GM12878 (cell line): ENCODE results near the gene FANCM. TPM values are rescaled to one million over a fixed set of nuclear protein-coding genes. Genes with fewer than 3 reads are reported as not detected.

Experiments
- ATAC-seq: fragments of 200-7000 bp; cut with Tn5 transposase; 3 replicates; pipeline ENCODE4 v1.9.1; 2020; ENCODE audit warnings: mild to moderate bottlenecking, moderate library complexity
- BruUV-seq: library from RNA; stranded (reverse); fragments of 400-500 nt; replicated peaks from 2 replicates; lab custom pipeline; 2021; lab: Mats Ljungman, UMichigan
- CTCF ChIA-PET: fragments of 300-600 bp; sonication (Branson Sonifier 250); formaldehyde crosslinking; extraction: SDS; loops from one replicate; lab custom pipeline; 2021; ENCODE audit warnings: inconsistent platforms; lab: Yijun Ruan, JAX
- POLR2A ChIA-PET: fragments of 350-600 bp; formaldehyde crosslinking; extraction: SDS; loops from one replicate; lab custom pipeline; 2021; ENCODE audit warnings: inconsistent platforms; lab: Charles Lee
- RAD21 ChIA-PET: fragments of 300-600 bp; sonication (Branson Sonifier 250); formaldehyde crosslinking; loops from one replicate; lab custom pipeline; 2023; ENCODE audit warnings: antibody characterized with exemption; ENCODE audit not compliant: unreplicated experiment; lab: Charles Lee
- SMC1A ChIA-PET: fragments of 300-600 bp; sonication (Branson Sonifier 250); formaldehyde crosslinking; loops from one replicate; lab custom pipeline; 2023; ENCODE audit not compliant: unreplicated experiment, uncharacterized antibody; lab: Charles Lee
- DNase-seq: peaks from one replicate; pipeline ENCODE4 v3.0.0-alpha.2; 2011; ENCODE audit warnings: low read depth, low spot score
- FAIRE-seq: peaks from 3 replicates; lab custom pipeline; 2011; peaks lifted over from hg19 to GRCh38; lab: Jason Lieb, UNC
- H2AFZ ChIP-seq: 2 replicates; pipeline ENCODE4 v1.6.0; 2011; ENCODE audit warnings: low read depth, low read length, control low read depth; ENCODE audit not compliant: control insufficient read depth
- H3K27ac ChIP-seq: 2 replicates; pipeline ENCODE4 v1.5.1; 2011; ENCODE audit warnings: control low read depth; ENCODE audit not compliant: control insufficient read depth, insufficient read depth
- H3K27me3 ChIP-seq, 2 experiments: replicated peaks in 1 of 2; 2 replicates each; pipeline versions ENCODE4 v1.6.0 to v1.6.1; 2011; ENCODE audit warnings: low read length in 1 of 2; ENCODE audit not compliant: control insufficient read depth in 2 of 2, insufficient read depth in 2 of 2
- H3K36me3 ChIP-seq, 2 experiments: 2 replicates each; pipeline ENCODE4 v1.5.1; 2011; ENCODE audit warnings: low read length in 1 of 2; ENCODE audit not compliant: control insufficient read depth in 2 of 2, insufficient read depth in 2 of 2
- H3K4me1 ChIP-seq: 2 replicates; pipeline ENCODE4 v1.6.1; 2011; ENCODE audit warnings: mild to moderate bottlenecking, low read length, moderate library complexity, mixed read lengths; ENCODE audit not compliant: control insufficient read depth, insufficient read depth
- H3K4me2 ChIP-seq: 2 replicates; pipeline ENCODE4 v1.6.0; 2011; ENCODE audit warnings: control low read depth; ENCODE audit not compliant: control insufficient read depth, insufficient read depth
- H3K4me3 ChIP-seq: fragments of 200-600 bp; sonication (generic); 2 replicates; pipeline ENCODE4 v1.5.1; 2016
- H3K79me2 ChIP-seq: 2 replicates; pipeline ENCODE4 v1.6.0; 2011; ENCODE audit warnings: low read length; ENCODE audit not compliant: control insufficient read depth, insufficient read depth
- H3K9ac ChIP-seq: 2 replicates; pipeline ENCODE4 v1.8.0; 2011; ENCODE audit warnings: low read length, control low read depth, mixed read lengths; ENCODE audit not compliant: control insufficient read depth, insufficient read depth
- H3K9me3 ChIP-seq: replicated peaks from 3 replicates; pipeline ENCODE4 v1.5.1; 2011; ENCODE audit warnings: mild to moderate bottlenecking, low read length; ENCODE audit not compliant: control insufficient read depth, insufficient read depth
- H4K20me1 ChIP-seq: 2 replicates; pipeline ENCODE4 v1.6.0; 2011; ENCODE audit not compliant: control insufficient read depth, insufficient read depth
- ASH2L ChIP-seq: fragments of 300-600, 200-600 bp; sonication (generic); IDR thresholded peaks from 2 replicates; pipeline ENCODE4 v1.6.1; 2017; ENCODE audit warnings: low read depth, mild to moderate bottlenecking, borderline replicate concordance
- BCL3 ChIP-seq: IDR thresholded peaks from 2 replicates; pipeline ENCODE4 v1.6.1; 2011; ENCODE audit warnings: borderline replicate concordance, low read depth, mild to moderate bottlenecking, moderate library complexity, low read length; ENCODE audit not compliant: insufficient read depth, poor library complexity, severe bottlenecking
- E2F4 ChIP-seq: IDR thresholded peaks from 2 replicates; pipeline ENCODE4 v1.6.1; 2012; ENCODE audit warnings: low read depth, low read length, improper control_type of control experiment
- ELK1 ChIP-seq: IDR thresholded peaks from 2 replicates; pipeline ENCODE4 v1.6.1; 2012; ENCODE audit warnings: low read depth, low read length, improper control_type of control experiment
- ESRRA ChIP-seq: IDR thresholded peaks from 2 replicates; pipeline ENCODE4 v1.6.1; 2012; ENCODE audit warnings: mild to moderate bottlenecking, low read length, improper control_type of control experiment
- IKZF1 ChIP-seq: fragments of 450-650 bp; conservative IDR thresholded peaks from 2 replicates; pipeline ENCODE4 v1.6.1; 2017; ENCODE audit warnings: antibody characterized with exemption, mild to moderate bottlenecking
- IKZF2 ChIP-seq, 2 experiments: fragments of 450-650 bp; IDR thresholded peaks; 2 replicates each; pipeline ENCODE4 v1.6.1; 2017; ENCODE audit warnings: mild to moderate bottlenecking in 2 of 2, moderate library complexity in 2 of 2
- JUNB ChIP-seq: IDR thresholded peaks from 2 replicates; pipeline ENCODE4 v1.6.1; 2016; ENCODE audit warnings: antibody characterized with exemption, mild to moderate bottlenecking
- MTA3 ChIP-seq: IDR thresholded peaks from 2 replicates; pipeline ENCODE4 v1.6.1; 2012; ENCODE audit warnings: low read length, inconsistent platforms, borderline replicate concordance
- PAX5 ChIP-seq: IDR thresholded peaks from 2 replicates; pipeline ENCODE4 v1.6.1; 2011; ENCODE audit warnings: low read depth, low read length, borderline replicate concordance
- RBBP5 ChIP-seq: fragments of 200-600 bp; sonication (generic); conservative IDR thresholded peaks from 2 replicates; pipeline ENCODE4 v1.6.1; 2016
- YBX1 ChIP-seq: fragments of 450-650 bp; IDR thresholded peaks from 2 replicates; pipeline ENCODE4 v1.6.1; 2016; ENCODE audit warnings: antibody characterized with exemption
- WGBS: methylation state at CpG from one replicate; pipeline ENCODE4 v1.1.6; 2016; ENCODE audit warnings: low lambda C conversion rate; ENCODE audit not compliant: insufficient replicate concordance, insufficient coverage; ENCODE audit errors: missing lambda C conversion rate; 5-methylcytosine and 5-hydroxymethylcytosine counted together
- in situ Hi-C: fragments of 300-500 bp; cut with MboI; formaldehyde crosslinking; loops from 9 replicates; pipeline ENCODE4 v1.14.3; 2018; ENCODE audit warnings: mixed read lengths
- intact Hi-C: fragments of 100-400 bp; cut with micrococcal nuclease; formaldehyde crosslinking; loops from one replicate; pipeline ENCODE4 v1.14.2; 2022; ENCODE audit not compliant: unreplicated experiment
- polyA plus RNA-seq, 11 experiments: library from polyadenylated mRNA; depleted of rRNA in 4 of 11; unstranded in 6 of 11; stranded (reverse) in 5 of 11; fragments of >200 nt; fragmentation: Nextera tagmentation in 4 of 11; fragmentation: Illumina TruSeq in 1 of 11; extraction: Ambion mirVana in 4 of 11; extraction: Trizol in 1 of 11; gene quantifications; 1 replicate in 1 of 11; 2 replicates in 10 of 11; pipeline versions ENCODE4 v1.2.1 to v1.2.3, GENCODE V29; 2011 to 2016; ENCODE audit warnings: inconsistent platforms in 2 of 11, missing spikeins in 2 of 11, low read depth in 1 of 11
- total RNA-seq, 4 experiments: library from RNA; depleted of rRNA in 3 of 4; stranded (reverse); fragments of >200 nt in 3 of 4; fragmentation: Illumina TruSeq in 1 of 4; extraction: Trizol in 1 of 4; gene quantifications; 2 replicates each; pipeline versions ENCODE4 v1.2.1 to v1.2.3, GENCODE V29; 2013 to 2021

The FANCM gene
- total and polyA plus RNA-seq, 10 of the 15 experiments (the other 5 are each of a cell fraction or from before 2014, with no cell fraction given), result 6.4 to 17.6 (median 10.6) TPM

GRCh38 chr14:45149602-45150001 lies 13.9 kb downstream of the FANCM start:
- Histone ChIP-seq H3K4me2 (no peak overlapping the region), H3K4me3 (no peak overlapping the region), H4K20me1 (no peaks in the 10 kb centered on the region), H3K36me3 (peaks cover 0 to 8% of the 10 kb centered on the region in 2 experiments; a peak in 2 of 4 replicates), H3K9me3 (no peaks in the 10 kb centered on the region), H2AFZ (no peak overlapping the region), H3K27ac (no peak overlapping the region), H3K9ac (no peak overlapping the region), H3K4me1 (peaks cover 8% of the 10 kb centered on the region), H3K79me2 (peaks cover 1% of the 10 kb centered on the region; the same call in 1 of the 2 replicates), H3K27me3 (no peaks in the 10 kb centered on the region)
- in situ Hi-C loops (no loop called here), intact Hi-C loops (no loop called here)
- no peak for DNase-seq
- WGBS, result 100% methylated on average over 3 of the region's 3 CpGs
- TF ChIP-seq ESRRA, result no peak
- no peak for ATAC-seq
- BruUV-seq, result no TSS peak
- ChIA-PET RAD21 (interaction anchor here (1.1 kb wide), 1 partner anchor 14 kb away, joined by 3 read pairs; no protein-coding TSS in a partner anchor), CTCF (interaction anchor here (1.1 kb wide), 2 partner anchors 10 to 19 kb away, joined by 3 read pairs; no protein-coding TSS in a partner anchor), POLR2A (interaction anchor here (1.1 kb wide), 1 partner anchor 16 kb away, joined by 3 read pairs; no protein-coding TSS in a partner anchor), SMC1A (interaction anchor here (0.6 to 1.9 kb wide), 5 partner anchors 11 to 108 kb away, joined by 3 to 6 read pairs (median 3); no protein-coding TSS in a partner anchor)
- FAIRE-seq, result no peak

GRCh38 chr14:45150386-45150890 lies 14.7 kb downstream of the FANCM start:
- intact Hi-C loops (no loop called here), in situ Hi-C loops (no loop called here)
- FAIRE-seq (no peak), DNase-seq (no peak), ATAC-seq (no peak)
- no TSS peak for BruUV-seq
- Histone ChIP-seq H3K27me3 (no peaks in the 10 kb centered on the region), H3K36me3 (peaks cover 0 to 6% of the 10 kb centered on the region in 2 experiments; a peak in 2 of 4 replicates), H2AFZ (no peak overlapping the region), H3K9me3 (no peaks in the 10 kb centered on the region), H3K4me1 (no peaks in the 10 kb centered on the region; the same call in 1 of the 2 replicates), H3K4me2 (no peak overlapping the region), H4K20me1 (no peaks in the 10 kb centered on the region), H3K27ac (no peak overlapping the region), H3K9ac (no peak overlapping the region), H3K79me2 (peaks cover 1% of the 10 kb centered on the region; the same call in 1 of the 2 replicates), H3K4me3 (no peak overlapping the region)
- POLR2A ChIA-PET, result interaction anchor here (1.1 kb wide), 1 partner anchor 15 kb away, joined by 3 read pairs; no protein-coding TSS in a partner anchor
- TF ChIP-seq BCL3 (no peak), PAX5 (no peak), ASH2L (no peak), E2F4 (no peak), JUNB (no peak), MTA3 (no peak), YBX1 (no peak), ELK1 (no peak), IKZF1 (no peak), IKZF2 (IDR thresholded peaks at IDR 0.05) (no peak), RBBP5 (no peak)
- SMC1A ChIA-PET, result interaction anchor here (1.4 to 1.9 kb wide), 3 partner anchors 21 to 107 kb away, joined by 3 to 6 read pairs (median 3); no protein-coding TSS in a partner anchor
- 97% methylated on average over 4 of the region's 4 CpGs for WGBS
- CTCF ChIA-PET, result interaction anchor here (1.1 kb wide), 2 partner anchors 11 to 20 kb away, joined by 3 read pairs; no protein-coding TSS in a partner anchor
- RAD21 ChIA-PET, result no interaction called here
